MM.1S (cell line): ENCODE results near the gene PSENEN.

Experiments used
- EZH2 ChIP-seq: fragments of 300-600 bp; sonication (generic); optimal IDR thresholded peaks from 2 replicates; pipeline ENCODE3; 2017; ENCODE audit warnings: low read depth, mild to moderate bottlenecking, antibody characterized with exemption, low read length, mixed read lengths
- TF ChIP-seq, protein P1 (sequence below): fragments of 300-600 bp; sonication (generic); IDR thresholded peaks from 2 replicates; pipeline ENCODE4 v1.5.1; 2016; ENCODE audit warnings: antibody characterized with exemption, low read length, mixed read lengths

DNA sequence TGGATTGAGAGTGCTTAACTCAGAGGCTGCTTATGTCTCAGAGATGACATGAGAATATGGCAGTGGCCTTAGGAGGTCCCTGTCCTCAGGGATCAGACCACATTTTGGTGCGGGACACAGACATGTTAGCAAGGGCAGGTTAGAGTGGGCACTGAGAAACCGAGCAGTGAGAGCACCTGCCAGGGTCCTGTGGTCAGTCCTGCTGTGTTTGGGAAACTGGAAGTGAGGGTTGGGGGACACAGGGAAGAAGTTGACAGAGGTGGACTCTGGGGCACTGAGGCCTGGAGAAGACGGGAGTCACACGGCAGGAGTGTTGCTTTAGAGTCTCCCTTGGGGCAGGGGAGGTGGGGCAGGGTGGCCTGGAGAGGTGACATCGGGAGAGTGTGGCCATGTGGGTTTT, 10.6 kb upstream of the PSENEN start:
- TF ChIP-seq, protein P1, sequence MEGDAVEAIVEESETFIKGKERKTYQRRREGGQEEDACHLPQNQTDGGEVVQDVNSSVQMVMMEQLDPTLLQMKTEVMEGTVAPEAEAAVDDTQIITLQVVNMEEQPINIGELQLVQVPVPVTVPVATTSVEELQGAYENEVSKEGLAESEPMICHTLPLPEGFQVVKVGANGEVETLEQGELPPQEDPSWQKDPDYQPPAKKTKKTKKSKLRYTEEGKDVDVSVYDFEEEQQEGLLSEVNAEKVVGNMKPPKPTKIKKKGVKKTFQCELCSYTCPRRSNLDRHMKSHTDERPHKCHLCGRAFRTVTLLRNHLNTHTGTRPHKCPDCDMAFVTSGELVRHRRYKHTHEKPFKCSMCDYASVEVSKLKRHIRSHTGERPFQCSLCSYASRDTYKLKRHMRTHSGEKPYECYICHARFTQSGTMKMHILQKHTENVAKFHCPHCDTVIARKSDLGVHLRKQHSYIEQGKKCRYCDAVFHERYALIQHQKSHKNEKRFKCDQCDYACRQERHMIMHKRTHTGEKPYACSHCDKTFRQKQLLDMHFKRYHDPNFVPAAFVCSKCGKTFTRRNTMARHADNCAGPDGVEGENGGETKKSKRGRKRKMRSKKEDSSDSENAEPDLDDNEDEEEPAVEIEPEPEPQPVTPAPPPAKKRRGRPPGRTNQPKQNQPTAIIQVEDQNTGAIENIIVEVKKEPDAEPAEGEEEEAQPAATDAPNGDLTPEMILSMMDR = no peak
- no peak for TF ChIP-seq EZH2
